Left lobe of liver (tissue), 2 donors: ENCODE measurements around the gene TAF6L. TPM values are rescaled to one million over a fixed set of nuclear protein-coding genes. Genes with fewer than 3 reads are reported as not detected.
A peak's percentile ranks its signal among the peaks of the same experiment; 100 is the strongest.
"Not testable (repeated sequence)": the region's sequence is repeated elsewhere in the genome, so short reads cannot be mapped to it uniquely, and the experiment has no call there.

Experiments
- ATAC-seq: fragments of 200-7000 bp; cut with Tn5 transposase; one replicate; pipeline ENCODE4 v1.9.1; 2020; ENCODE audit warnings: mild to moderate bottlenecking, moderate library complexity
- DNase-seq: peaks from one replicate; pipeline ENCODE4 v3.0.0-alpha.2; 2020; ENCODE audit warnings: low spot score
- total RNA-seq: library from RNA; stranded (reverse); gene quantifications from one replicate; pipeline ENCODE4 v1.2.1, GENCODE V29; 2021
- donor health status: DM: no; HTN: no; CAD: no; lungs with moderate emphysema.
- donor health status: DM: no; HTN: yes; CAD: no.

Gene TAF6L
- total RNA-seq, 1 donor from 2014 or later: 22.9 TPM

- ATAC-seq (peak; percentile 94), DNase-seq (peak; percentile 98)
These were observed 17.2 kb upstream of the TAF6L start, which contains the start of gene ZBTB3 for GRCh38 chr11:62753736-62754603. ZBTB3 (minus strand) TSS chr11:62754160; CDS start chr11:62753664, 496 bp downstream.

DNA sequence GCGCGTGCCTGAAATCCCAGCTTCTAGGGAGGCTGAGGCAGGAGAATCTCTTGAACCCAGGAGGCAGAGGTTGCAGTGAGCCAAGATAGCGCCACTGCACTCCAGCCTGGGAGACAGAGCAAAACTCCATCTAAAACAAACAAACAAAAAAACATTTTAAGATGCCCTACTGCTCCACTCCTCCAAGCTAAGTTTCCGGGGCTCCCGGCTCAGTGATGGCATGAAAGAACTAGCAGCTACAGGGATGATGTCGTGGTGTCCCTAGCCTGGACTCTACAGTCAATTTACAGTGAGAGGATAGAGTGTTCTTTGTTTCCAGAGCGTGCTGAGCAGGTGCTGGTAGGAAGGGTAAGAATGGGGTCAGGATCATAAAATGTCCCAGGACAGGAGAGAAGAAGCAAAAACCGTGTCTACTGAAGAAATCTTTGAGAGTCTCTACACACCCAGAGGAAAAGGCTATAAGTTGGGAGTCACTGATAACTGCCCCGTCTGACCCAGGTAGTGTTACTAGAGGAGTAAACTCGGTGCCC lies 16.0 kb upstream of the TAF6L start:
- ATAC-seq: no peak
- DNase-seq: no peak

GRCh38 chr11:62757846-62758788 lies 13.1 kb upstream of the TAF6L start:
- no peak for ATAC-seq
- DNase-seq: no peak

DNA sequence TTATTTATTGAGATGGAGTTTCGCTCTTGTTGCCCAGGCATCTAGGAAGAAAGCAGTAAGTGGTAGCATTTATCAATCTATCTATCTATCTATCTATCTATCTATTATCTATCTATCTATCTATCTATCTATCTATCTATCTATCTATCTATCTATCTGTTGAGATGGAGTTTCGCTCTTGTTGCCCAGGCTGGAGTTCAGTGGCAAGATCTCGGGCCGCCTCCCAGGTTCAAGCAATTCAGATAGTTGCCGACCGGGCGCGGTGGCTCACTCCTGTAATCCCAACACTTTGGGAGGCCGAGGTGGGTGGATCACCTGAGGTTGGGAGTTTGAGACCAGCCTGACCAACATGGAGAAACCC lies 10.3 kb upstream of the TAF6L start:
- not testable (repeated sequence) for DNase-seq, ATAC-seq

DNA sequence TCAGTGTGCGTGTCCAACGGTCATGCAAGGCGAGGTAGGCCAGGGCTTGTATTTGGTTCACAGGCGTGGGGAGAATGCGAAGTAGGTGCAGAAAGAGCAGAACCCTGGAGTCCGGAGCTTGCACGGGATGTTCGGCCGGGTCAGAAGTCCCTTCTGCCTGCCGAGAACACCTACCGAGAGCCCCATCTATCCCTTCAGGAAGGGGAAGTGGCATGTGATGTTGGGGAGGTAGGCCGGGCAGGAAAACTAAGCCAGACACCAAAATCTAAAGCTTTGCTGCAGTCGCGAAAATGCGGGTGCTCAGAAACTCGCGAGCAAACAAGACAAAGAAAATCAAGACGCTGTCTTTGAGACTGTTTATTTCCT lies 435 bp upstream of the TAF6L start:
- DNase-seq (peak; percentile 54), ATAC-seq (peak; percentile 42)

DNA sequence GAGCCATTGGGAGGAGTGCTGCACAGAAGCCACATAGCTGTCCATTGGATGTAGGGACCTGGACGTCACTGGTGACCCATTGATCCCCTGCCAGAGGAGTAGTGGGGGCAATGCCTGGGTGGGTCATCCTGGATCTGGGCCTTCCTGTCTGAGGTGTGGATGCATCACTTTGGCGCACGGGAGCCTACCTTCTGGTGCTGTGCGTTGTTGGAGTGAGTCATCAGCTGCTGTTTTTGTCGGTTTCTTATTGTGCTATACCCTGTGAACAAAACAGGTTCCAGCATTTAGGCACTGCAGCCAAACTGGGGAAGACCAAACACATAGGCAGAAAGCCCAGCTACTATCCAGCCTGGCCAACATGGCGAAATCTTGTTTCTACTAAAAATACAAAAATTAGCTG lies 3.2 kb downstream of the TAF6L start:
- ATAC-seq (no peak), DNase-seq (no peak)

DNA sequence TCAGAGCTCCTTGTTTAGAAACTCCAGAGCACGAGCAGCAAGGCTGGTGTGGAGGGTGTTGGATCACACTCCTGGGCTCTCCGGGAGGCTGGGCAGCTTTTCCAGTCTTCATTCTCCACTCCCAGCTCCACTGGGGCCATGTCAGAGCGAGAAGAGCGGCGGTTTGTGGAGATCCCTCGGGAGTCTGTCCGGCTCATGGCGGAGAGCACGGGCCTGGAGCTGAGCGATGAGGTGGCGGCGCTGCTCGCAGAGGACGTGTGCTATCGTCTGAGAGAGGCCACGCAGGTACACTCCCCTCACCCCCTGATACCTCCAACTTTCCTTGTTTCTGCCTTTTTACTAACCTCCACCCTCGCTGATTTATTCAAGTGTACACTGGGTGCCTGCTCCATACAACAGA lies 4.5 kb downstream of the TAF6L start:
- no peak for DNase-seq
- ATAC-seq: no peak

- no peak for ATAC-seq
- no peak for DNase-seq
These were observed 6.2 kb downstream of the TAF6L start for GRCh38 chr11:62777389-62777788.

DNA sequence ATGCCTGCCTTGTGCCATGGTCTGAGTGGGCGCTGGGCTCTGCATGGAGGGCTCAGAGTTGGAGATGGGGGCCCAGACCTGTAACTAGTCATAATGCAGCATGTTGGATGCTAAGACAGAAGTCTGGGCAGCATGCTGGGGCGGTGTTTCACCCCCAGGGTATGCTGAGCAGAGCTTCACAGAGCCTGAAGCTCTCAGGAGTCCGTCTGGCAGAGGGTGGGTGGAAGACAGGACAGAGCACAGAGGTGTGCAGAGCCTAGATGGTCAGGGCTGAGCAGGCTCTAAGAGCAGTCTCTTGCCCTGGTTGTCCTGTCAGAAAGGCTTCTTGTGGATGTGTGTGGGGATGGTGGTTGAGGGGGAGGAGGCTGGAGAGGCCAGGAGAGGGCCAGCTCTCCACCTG lies 7.2 kb downstream of the TAF6L start:
- ATAC-seq: no peak
- no peak for DNase-seq

GRCh38 chr11:62782753-62783152 lies 11.6 kb downstream of the TAF6L start:
- no peak for DNase-seq

DNA sequence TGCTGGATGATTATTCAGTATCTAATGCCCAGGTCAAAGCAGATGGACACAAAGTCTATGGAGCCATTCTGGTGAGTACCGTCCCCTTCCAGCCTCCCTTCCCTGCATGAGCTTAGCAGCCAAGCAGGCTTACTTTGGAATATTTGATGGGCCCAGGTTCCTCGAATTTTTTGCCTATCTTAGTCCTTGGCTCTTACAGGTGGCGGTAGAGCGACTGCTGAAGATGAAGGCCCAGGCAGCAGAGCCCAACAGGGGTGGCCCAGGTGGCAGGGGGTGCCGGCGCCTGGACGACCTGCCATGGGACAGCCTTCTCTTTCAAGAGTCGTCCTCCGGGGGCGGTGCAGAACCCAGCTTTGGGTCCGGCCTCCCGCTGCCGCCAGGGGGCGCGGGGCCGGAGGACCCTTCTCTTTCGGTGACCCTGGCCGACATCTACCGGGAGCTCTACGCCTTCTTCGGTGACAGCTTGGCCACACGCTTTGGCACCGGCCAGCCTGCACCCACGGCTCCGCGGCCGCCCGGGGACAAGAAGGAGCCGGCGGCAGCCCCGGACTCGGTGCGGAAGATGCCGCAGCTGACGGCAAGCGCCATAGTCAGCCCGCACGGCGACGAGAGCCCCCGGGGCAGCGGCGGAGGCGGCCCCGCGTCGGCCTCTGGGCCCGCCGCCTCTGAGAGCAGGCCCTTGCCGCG lies 15.3 kb downstream of the TAF6L start:
- ATAC-seq (peak; percentile 85), DNase-seq (peak; percentile 88)

More at GRCh38 chr11:62782753-62783152, 11.6 kb downstream of the TAF6L start:
- no peak for ATAC-seq

DNA sequence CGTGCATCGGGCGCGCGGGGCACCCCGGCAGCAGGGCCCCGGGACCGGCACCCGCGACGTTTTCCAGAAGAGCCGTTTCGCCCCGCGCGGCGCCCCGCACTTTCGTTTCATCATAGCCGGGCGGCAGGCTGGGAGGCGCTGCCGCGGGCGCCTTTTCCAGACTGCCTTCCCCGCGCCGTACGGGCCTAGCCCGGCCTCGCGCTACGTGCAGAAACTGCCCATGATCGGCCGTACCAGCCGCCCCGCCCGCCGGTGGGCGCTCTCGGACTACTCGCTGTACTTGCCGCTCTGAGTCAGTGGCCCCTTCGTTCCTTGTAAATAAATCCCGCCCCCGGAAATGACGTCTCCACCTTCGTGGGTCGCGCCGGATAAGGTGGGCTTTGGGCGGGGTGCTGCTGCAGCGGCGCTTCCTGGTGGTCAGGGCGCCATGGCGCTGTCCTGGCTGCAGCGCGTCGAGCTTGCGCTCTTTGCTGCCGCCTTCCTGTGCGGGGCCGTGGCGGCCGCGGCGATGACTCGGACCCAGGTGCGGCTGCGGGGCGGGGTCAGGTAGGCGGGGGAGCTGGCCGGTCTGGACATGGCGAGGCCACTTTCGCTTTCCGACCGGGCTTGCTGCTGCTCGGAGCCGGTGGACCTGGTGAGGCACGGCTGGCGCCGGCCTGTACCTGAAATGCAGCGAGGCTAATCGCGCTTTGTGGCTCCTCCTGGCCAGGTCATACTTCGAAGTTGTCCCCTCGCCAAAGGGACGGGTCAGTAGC lies 16.0 kb downstream of the TAF6L start, which contains the start of gene TMEM179B:
TSS of gene TMEM179B (plus strand) at position 398 of the 755 bp plus-strand sequence. CDS start at position 428, 30 bp downstream.
- ATAC-seq (peak; percentile 84), DNase-seq (peak; percentile 98)

GRCh38 chr11:62788991-62789390 lies 17.8 kb downstream of the TAF6L start:
- DNase-seq: no peak
- ATAC-seq: no peak

DNA sequence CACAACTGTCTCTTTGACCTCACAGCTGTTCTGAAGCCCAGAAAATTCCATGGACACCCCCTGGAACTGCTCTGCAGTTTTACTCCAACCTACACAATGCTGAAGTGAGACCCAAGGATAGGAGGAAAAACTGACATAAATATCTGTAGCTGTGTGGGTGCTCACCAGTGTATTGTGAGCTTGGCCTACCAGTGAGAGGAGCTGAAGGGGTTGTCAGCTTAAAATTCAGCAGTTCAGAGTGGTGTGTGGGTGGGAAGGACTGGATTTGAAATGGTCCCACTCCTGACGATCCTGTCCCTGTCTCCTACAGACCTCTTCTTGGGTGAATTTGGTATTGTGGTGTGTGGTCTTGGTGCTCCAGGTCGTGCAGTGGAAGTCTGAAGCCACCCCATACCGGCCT lies 18.4 kb downstream of the TAF6L start:
- DNase-seq (no peak), ATAC-seq (no peak)

GRCh38 chr11:62791501-62792201 lies 20.5 kb downstream of the TAF6L start, which contains the start of gene TMEM223:
TMEM223 (minus strand) TSS chr11:62792006; CDS start chr11:62791994, 12 bp downstream.
- ATAC-seq (peak; percentile 85), DNase-seq (peak; percentile 86)

DNA sequence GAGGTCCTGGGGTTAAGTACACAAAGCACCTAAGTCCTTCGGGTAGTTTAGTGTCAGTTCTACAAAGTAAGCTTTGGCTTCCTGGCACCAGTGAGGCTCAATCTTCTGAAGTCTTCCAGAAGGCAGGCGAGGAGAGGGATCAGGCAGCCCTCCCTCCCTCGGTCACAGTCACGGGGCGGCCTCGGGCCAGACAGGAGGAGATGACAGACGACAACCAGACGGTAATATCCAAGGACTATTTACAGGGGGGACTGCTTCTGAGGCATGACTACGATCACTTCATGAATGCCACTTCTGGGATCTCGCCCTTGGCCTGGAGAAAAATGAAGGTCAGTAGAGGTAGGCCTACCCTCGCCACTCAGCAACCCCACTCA lies 21.0 kb downstream of the TAF6L start:
- no peak for ATAC-seq
- DNase-seq: no peak

GRCh38 chr11:62794201-62794775 lies 23.1 kb downstream of the TAF6L start:
- DNase-seq (no peak), ATAC-seq (no peak)

GRCh38 chr11:62796281-62796680 lies 25.1 kb downstream of the TAF6L start:
- ATAC-seq: no peak
- DNase-seq: no peak

DNA sequence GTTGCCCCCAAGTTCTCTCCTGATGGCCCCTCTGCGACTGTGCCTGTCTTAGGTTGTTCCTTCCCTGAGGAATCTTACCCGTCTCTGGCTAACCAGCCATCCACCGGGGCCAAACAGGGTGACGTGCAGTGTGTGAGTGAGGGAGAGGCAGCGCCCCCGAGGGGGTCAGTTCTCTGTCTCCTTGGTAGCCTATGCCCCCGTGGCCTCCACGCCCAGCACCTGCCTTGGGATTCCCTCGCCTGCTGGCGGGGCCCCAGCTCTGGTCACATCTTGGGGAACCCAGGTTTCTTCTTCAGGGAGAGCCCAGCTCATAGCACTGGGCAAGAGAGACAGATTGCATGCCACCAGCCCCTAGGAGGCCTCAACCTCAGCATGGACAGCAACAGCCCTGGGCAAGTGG lies 28.3 kb downstream of the TAF6L start:
- ATAC-seq (no peak), DNase-seq (no peak)
